Femur (tissue), 1 donor: Measurements from ENCODE around the gene CEP70.
"Not testable (repeated sequence)": the region's sequence is repeated elsewhere in the genome, so short reads cannot be mapped to it uniquely, and the experiment has no call there.

ENCODE experiments used
- DNase-seq: peaks from one replicate; pipeline ENCODE4 v3.0.0-alpha.2; 2017

Gene CEP70

DNA sequence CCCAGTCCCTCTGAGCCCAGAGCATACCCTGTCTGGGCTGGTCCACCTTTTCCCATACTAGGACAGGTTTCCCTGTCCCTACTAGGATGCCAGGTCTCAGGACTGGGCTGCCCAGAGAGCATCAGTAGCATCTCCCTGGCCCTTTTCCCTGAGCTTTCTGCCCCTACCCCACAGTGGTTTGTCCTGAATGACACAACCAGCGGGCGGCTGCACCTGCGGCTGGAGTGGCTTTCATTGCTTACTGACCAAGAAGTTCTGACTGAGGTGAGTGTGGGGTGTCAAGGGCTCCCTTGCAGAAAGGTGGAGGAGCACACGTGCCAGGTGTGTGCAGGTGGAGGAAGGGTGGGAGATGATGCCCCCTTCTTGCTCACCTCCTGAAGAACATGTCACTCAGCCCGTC, 126.1 kb downstream of the CEP70 start:
- DNase-seq, result no peak

GRCh38 chr3:138465925-138466324, 128.1 kb downstream of the CEP70 start:
- no peak for DNase-seq

- no peak for DNase-seq
These were observed 128.6 kb downstream of the CEP70 start for GRCh38 chr3:138465451-138465850.

GRCh38 chr3:138464491-138464860, 129.6 kb downstream of the CEP70 start:
- DNase-seq, result no peak

- DNase-seq, result peak; percentile 50
These were observed 130.2 kb downstream of the CEP70 start for GRCh38 chr3:138463724-138464490.

DNA sequence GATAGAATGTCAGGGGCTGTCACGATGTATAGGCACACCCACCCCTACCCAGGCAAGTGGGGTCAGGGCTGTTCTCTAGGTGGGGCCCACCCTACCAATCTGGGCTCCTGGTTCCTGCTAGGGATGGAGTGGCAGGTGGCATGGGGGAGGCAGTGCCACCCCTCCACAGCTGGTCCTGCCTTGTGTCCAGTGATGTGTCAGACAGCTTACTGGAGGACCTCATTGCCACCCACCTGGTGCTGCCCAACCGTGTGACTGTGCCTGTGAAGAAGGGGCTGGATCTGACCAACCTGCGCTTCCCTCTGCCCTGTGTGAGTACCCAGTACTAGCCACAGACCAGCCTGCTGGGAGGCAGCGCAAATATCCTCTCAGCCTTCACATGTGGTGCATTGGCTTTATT, 132.2 kb downstream of the CEP70 start:
- DNase-seq, result no peak

GRCh38 chr3:138461246-138461645, 132.8 kb downstream of the CEP70 start:
- no peak for DNase-seq

DNA sequence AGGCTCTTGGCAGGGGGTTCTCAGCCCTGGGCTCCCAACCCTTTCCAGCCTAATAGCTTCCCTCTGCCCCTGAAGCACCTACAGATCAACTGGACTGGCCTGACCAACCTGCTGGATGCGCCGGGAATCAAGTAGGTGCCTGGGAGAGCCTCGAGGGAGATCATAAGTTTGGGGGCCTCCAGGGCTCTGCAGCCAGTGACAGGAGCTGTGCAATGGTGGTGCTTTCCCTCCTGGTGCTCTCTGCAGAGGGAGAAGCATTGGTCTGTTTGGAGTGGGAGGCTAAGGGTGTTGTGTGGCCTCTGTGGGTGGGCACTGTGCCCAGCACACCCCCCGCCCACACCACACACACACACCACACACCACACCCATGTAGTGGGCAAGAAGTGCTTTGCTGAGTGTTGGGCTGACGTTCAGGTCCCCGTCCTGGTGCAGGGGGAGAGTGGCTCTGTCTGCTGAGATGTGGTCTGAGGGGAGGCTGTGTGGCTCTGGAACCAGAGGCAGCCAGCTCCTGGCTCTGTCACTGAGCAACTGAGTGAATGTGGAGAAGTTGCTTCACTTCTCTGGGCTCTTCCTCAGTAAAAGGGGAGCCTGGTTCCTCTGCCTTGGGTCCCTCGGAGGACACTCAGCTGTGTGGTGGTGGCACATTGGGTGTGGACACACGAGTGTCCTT, 133.4 kb downstream of the CEP70 start:
- DNase-seq, result no peak

DNA sequence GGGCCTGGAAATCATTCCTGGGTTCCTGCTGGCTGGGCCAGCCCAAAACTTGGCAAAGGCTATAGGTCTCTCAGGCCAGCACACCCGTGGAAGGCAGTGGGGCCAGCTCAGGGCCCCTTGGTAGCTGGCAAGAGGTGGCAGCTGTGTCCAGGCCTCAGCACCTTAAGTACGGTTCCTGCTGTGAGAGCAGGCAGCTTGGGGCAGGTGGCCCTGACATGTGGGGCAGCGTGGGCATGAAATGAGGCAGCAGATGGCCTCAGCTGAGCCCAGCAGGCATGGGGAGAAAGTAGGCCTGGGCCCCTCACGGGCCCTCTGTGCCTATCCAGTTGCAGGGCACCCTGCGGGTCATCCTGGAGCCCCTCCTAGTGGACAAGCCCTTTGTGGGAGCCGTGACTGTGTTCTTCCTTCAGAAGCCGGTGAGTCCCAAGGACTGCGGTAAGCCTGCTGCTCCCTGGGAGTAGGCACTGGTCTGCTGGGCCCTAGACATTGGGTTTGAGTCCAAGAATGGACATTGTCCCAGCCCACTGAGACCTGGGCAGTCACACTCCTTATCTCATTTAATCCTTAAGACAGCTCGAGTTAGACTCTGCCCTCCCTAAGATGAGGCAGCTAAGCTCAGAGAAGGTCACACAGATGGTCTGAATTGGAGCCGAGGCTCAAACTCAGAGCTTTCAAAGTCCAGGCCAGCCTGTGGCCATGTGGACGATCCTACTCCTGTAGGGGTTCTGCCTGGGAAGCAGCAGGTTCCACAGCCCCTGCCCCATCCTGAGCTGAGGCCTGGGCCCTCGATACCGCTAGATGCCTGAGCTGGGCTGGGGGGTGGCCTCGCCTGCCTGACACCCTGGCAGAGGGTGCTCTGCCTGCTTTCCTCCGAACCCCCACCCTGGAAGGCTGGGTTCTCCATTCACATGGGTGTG, 134.2 kb downstream of the CEP70 start:
- peak; percentile 60 for DNase-seq

- DNase-seq, result no peak
These were observed 135.1 kb downstream of the CEP70 start for GRCh38 chr3:138458774-138459499.

GRCh38 chr3:138457863-138458735, 136.0 kb downstream of the CEP70 start:
- DNase-seq, result no peak

DNA sequence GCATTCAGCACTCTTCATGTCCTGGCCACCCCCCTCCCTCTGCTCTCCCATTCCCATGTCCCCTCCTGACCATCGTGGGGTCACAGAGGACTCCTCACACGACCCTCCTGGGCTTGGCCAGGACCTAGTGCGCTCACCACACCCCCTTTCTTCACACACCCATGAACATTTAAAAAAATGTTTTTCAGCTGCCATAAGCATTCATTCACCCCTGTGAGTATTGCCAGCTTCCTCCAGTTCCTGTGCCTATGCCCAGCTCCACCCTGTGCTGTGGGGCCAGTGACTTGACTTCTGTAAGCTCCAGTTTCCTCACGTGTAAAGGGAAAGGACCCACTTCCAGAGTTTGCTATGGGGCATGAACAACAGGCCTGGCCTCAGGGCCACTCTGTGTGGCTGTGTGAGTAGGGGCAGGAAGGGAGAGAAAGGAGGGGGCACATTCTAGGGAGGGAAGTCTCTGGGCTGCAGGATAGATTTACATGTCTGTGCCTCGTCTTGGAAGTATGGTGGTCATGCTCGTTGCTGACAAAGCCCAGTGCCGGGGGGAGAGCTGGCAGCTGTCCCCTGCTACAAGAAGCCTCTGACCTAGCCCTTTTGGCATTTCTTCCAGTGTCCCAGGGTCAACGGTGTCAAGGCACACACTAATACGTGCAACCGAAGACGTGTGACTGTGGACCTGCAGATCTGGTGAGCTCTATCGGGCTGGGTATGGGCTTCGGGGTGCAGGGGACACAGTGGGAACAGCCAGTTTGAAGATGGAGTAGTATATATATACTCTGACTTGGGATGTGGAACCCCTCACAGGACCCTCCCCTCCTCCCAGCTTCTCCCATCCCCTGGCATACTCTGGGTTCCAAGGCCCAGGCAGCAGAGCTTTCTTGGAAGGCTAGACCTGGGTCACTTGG, 136.8 kb downstream of the CEP70 start:
- peak; percentile 47 for DNase-seq

GRCh38 chr3:138455801-138456716, 138.0 kb downstream of the CEP70 start:
- DNase-seq, result no peak

- DNase-seq, result not testable (repeated sequence)
These were observed 140.1 kb downstream of the CEP70 start for GRCh38 chr3:138453940-138454339.

- DNase-seq, result no peak
These were observed 141.6 kb downstream of the CEP70 start for GRCh38 chr3:138452436-138452835.

- DNase-seq, result no peak
These were observed 142.4 kb downstream of the CEP70 start for GRCh38 chr3:138451595-138452162.

GRCh38 chr3:138450704-138451424, 143.2 kb downstream of the CEP70 start:
- no peak for DNase-seq

DNA sequence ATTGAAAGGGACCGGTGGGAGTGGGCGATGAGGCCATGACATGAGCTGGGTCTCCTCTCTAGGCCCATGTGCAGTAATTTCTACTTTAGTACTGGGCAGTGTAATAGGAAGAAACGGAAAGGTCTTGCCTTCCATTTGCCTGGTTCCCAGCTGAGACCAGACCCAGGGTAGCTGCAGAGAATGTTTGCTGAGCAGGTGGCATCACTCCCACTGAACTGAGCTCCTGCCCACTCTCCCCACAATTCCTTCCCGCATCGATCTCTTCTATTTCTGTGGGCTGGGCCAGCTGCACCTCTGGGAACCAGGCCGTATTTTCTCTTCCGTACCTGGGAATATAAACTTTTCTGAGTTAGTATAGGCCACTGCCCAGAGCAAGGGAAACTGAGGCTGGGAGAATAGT, 143.9 kb downstream of the CEP70 start:
- no peak for DNase-seq
